GM19099 (cell line): ENCODE measurements around the gene SSC4D.

Source experiments
- POLR2A ChIP-seq: IDR thresholded peaks from 3 replicates; pipeline ENCODE4 v1.6.1; 2011; ENCODE audit warnings: low read depth; ENCODE audit not compliant: insufficient read length; ENCODE audit errors: extremely low read depth

The SSC4D gene

DNA sequence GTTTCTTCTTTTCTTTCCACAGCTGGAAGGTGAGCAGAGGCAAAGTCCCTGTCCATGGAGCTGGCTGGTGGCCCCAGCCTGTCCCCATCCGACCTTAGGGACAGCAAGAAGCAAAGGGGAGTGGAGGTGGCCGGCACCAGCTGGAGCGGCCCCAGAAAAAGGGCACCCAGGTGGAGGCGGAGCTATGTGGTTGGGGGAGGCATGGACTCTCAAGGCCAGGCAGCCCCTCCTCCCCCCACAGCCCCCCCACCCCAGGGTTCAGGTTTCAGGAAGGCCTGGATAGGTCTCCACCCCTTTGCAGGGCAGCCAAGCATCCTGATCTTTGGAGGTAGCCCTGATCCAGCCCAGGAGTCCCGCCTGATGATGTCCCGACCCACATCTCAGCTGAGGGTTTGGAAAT, at the start of gene SSC4D:
SSC4D (minus strand) TSS at position 161 of the 400 bp plus-strand sequence. CDS start 5,258 bp downstream, outside the sequence.
- TF ChIP-seq POLR2A = no peak

DNA sequence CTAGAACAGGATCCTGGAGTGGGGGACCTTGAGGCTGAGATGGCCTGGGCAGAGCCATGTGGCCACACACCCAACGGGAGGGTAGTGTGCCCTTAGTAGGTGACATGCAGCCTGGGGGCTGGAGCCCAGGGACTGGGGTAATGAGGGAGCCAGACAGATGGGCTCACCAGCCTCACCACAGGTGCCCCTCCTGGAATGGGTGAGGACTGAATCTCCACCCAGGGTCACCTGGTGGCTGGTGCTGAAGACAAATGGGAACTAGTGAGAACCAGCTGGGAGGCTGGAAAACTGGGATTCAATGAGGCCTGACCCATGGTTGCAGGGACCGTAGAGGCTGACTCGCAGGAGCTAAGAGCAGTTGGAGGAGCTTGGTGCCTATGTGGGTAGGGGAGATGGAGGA, 21.3 kb upstream of the SSC4D start:
- TF ChIP-seq POLR2A = no peak

DNA sequence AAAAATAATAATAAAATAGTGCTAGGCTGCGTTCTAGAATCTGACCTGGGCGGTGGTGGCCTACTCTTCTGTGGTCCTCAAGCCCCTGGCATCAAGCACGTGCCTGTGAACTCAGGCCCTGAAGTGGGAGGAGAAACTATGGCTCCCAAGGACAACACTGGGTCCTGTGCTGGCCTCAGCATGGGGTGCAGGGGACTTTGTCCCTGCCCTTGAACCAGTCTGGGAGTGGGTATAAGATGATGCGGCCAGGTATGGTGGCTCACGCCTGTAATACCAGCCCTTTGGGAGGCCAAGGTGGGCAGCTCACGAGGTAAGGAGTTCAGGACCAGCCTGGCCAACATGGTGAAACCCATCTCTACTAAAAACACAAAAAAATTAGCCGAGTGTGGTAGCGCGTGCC, 20.7 kb upstream of the SSC4D start:
- TF ChIP-seq POLR2A = no peak

GRCh38 chr7:76428868-76429805, 19.6 kb upstream of the SSC4D start:
- TF ChIP-seq POLR2A = no peak

DNA sequence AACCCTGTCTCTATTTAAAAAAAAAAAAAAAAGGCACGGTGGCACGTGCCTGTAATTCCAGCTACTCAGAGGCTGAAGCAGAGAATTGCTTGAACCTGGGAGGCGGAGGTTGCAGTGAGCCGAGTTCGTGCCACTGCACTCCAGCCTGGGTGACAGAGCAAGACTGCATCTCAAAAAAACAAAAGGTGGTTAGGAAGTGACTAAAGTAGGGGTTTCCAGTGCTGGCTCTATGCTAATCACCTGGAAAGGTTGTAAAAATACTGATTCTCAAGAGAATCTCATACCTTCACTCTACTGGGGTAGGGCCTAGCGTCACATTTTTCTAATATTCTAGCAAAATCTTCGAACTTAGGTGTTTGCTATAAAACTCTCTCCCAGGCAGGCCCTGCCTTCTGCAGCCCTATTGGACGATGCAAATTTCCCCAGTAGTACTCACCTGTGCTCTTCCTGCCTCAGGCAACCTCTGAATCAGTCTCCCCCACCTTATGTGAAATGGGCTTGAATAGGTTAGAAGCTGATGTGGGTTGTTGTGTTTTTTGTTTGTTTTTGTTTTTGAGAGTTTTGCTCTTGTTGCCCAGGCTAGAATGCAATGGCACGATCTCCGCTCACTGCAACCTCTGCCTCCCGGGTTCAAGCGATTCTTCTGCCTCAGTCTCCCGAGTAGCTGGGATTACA, 18.8 kb upstream of the SSC4D start:
- no peak for TF ChIP-seq POLR2A

GRCh38 chr7:76427635-76428034, 18.1 kb upstream of the SSC4D start:
- TF ChIP-seq POLR2A = no peak

- TF ChIP-seq POLR2A = no peak
These were observed 16.7 kb upstream of the SSC4D start for GRCh38 chr7:76426246-76426645.

GRCh38 chr7:76425156-76425555, 15.7 kb upstream of the SSC4D start:
- no peak for TF ChIP-seq POLR2A

DNA sequence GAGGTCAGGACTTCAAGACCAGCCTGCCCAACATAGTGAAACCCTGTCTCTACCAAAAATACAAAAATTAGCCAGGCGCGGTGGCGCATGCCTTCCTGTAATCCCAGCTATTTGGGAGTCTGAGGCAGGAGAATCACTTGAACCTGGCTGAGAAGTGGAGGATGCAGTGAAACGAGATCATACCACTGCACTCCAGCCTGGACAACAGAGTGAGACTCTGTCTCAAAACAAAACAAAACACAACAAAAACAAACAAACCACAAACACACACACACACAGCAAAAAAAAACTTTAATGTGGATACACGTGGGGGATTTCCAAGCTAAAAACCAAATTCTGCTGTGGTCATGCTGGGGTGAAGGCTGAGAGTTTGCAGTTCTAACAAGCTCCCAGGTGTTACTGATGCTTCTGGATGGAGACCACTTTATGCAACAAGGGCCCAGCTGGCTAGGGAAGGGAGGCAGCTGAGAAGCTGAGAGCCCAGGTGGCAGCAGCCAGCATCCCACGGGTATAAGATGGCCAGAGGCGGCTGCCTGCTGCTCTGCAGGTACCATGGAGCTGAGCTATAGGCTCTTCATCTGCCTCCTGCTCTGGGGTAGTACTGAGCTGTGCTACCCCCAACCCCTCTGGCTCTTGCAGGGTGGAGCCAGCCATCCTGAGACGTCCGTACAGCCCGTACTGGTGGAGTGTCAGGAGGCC, 15.1 kb upstream of the SSC4D start, which contains the start of gene ZP3:
ZP3 (plus strand) TSS at position 538 of the 699 bp plus-strand sequence; CDS start at position 553, 15 bp downstream.
- no peak for TF ChIP-seq POLR2A

DNA sequence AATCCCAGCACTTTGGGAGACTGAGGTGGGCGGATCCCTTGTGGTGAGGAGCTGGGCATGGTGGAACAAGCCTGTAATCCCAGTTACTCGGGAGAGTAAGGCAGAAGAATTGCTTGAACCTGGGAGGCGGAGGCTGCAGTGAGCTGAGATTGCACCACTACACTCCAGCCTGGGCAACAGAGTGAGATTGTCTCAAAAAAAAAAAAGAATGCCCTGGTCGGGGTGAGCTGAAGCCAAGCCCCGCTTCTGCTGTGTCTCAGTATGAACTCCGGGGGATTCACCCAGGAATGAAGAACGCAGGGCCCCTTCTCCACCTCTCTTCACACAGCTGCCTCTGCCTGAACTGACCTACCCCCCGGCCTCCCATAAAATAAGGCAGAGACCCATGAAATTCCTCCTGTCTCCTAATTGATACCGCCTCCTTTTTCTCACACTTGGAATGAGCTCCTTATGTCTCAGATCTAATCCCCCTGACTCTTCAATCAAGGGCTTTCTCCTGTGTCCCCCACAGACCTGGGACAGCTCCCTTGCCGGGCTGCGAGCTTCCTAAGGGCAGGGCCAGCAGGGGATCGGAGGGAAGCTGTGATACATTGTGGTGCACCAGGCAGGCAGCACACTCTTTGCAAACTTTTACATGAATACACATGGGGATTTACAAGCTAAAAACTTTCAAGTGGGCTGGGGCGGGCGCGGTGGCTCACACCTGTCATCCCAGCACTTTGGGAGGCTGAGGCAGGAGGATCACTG, 14.3 kb upstream of the SSC4D start:
- TF ChIP-seq POLR2A = no peak

DNA sequence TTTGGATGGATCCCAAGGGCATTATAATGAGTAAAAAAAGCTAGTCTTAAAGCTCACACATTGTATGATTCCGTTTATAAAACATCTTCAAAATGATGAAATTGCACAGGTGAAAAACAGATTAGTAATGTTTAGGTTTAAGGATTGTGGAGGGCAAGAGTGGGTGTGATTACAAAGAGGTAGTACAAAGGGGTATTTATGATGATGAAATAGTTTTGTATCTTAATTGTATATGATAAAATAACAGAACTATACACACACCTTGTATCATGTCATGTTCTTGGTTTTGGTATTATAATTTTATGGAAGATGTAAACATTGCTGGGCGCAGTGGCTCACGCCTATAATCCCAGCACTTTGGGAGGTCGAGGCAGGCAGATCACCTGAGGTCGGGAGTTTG, 2.8 kb upstream of the SSC4D start:
- TF ChIP-seq POLR2A = no peak

GRCh38 chr7:76411626-76412025, 2.1 kb upstream of the SSC4D start:
- TF ChIP-seq POLR2A = no peak

GRCh38 chr7:76408121-76408560, 1.4 kb downstream of the SSC4D start:
- no peak for TF ChIP-seq POLR2A

DNA sequence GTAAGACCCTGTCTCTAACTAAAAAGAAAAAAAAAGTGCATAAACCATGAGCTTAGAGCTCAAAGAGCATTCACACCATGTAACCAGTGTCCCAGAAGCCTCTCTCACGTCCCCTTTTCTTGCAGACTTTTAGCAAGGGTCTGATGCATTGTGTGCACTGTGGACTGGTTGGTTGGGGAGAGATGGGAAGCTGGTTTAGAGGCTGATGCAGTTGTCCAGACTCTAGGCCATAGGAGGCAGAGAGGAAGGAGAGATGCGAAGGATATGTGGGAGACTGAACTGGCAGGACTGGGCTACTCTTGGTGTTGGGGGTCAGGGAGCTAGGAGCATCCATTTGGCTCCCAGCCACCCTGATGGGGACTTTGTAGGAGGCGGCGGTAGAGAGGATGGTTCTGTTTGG, 1.8 kb downstream of the SSC4D start:
- no peak for TF ChIP-seq POLR2A

- TF ChIP-seq POLR2A = no peak
These were observed 3.8 kb downstream of the SSC4D start for GRCh38 chr7:76405738-76406137.

DNA sequence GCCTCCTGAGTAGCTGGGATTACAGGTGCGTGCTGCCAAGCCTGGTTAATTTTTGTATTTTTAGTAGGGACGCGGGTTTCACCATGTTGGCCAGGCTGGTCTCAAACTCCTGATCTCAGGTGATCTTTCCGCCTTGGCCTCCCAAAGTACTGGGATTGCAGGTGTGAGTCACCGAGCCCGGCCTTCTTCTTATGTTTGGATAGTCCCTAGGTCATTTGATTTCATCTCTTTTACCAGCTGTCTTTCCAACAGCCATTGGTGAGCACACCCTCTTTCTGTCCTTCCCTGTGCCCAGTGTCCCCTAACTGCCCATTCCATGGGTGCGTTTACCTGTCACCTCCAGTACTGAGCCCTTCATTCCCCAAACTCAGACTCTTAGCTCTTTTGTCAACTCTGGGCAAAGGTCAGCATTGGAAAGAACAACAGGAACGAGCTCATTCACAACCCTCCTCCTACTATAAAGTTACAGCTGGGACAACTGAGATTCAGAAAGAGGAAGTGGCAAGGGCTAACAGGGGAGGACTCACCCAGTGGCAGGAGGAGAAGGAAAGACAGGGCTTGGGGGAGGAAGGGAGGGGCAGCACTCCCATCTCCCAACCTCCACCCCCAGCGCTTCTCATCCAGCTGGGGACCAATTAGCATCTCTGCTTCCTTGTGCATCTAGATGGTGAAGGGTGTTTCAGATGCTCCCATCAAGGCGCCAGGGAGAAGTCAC, 5.6 kb downstream of the SSC4D start:
- no peak for TF ChIP-seq POLR2A
